A549 treated with GW870086 at 1 μM for 4 hours (cell line): ENCODE measurements around the gene IL21R. TPM values are rescaled to one million over a fixed set of nuclear protein-coding genes. Genes with fewer than 3 reads are reported as not detected.

Experiments used
- total RNA-seq: library from RNA; stranded (reverse); fragments of 200-300 nt; extraction: Qiagen RNA extraction; gene quantifications from 5 replicates; pipeline ENCODE4 v1.2.3, GENCODE V29; 2022; ENCODE audit warnings: low read depth

Gene IL21R
- 0.05 to 0.08 TPM (median 0.07 TPM) in 3 of 5 replicates, not detected in the others for total RNA-seq

DNA sequence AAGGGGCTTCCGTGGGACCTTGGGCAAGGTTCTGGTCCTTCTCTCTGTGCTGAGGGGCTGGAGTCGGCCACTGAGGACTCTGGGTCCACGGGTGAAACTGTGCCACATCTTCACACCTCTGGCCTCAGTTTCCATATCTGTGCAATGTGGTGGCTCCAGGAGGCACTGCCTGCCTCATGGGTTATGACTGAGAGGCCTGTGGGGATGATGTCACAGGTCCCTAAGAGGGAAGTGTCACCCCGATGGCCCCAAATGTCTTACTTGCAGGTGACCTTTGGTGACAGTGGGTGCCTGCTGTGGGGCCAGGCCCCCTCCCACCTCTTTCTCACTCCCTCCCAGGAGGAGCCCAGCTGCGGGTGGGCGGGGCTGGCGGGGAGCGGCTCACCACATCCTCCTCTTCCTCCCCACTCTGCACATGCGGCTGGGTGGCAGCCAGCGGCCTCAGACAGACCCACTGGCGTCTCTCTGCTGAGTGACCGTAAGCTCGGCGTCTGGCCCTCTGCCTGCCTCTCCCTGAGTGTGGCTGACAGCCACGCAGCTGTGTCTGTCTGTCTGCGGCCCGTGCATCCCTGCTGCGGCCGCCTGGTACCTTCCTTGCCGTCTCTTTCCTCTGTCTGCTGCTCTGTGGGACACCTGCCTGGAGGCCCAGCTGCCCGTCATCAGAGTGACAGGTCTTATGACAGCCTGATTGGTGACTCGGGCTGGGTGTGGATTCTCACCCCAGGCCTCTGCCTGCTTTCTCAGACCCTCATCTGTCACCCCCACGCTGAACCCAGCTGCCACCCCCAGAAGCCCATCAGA is at the start of gene IL21R:
Gene IL21R, plus strand, starts transcription at position 407 of the 801 bp plus-strand sequence. CDS start 27,898 bp downstream, outside the sequence.

Other genes starting within 250 kb of the IL21R start
- 1.8 to 3.0 TPM (median 2.3 TPM) in 5 replicates for gene KDM8, start 198.6 kb upstream of the IL21R start, total RNA-seq
- gene NSMCE1, start 133.4 kb upstream of the IL21R start, total RNA-seq = 55.8 to 64.7 TPM (median 58.7 TPM) in 5 replicates
- 34.2 to 43.1 TPM (median 39.4 TPM) in 5 replicates for gene IL4R, start 88.2 kb upstream of the IL21R start, total RNA-seq
- gene GTF3C1, start 147.7 kb downstream of the IL21R start, total RNA-seq = 62.1 to 70.1 TPM (median 67.7 TPM) in 5 replicates
- 10.3 to 14.7 TPM (median 11.7 TPM) in 5 replicates for gene KATNIP, start 148.0 kb downstream of the IL21R start, total RNA-seq